ENCODE measurements around the gene NT5DC3.

NT5DC3 gene

GRCh38 chr12:103783744-103784664 lies 57.0 kb downstream of the NT5DC3 start:
- DNase-seq (ENCODE audit: low read depth): no peak

GRCh38 chr12:103782399-103782798 lies 58.6 kb downstream of the NT5DC3 start:
- DNase-seq (ENCODE audit: low read depth): no peak

- no peak for DNase-seq (ENCODE audit: low read depth)
Measured at GRCh38 chr12:103780992-103781391, 60.0 kb downstream of the NT5DC3 start.

GRCh38 chr12:103780093-103780440 lies 61.0 kb downstream of the NT5DC3 start:
- DNase-seq (ENCODE audit: low read depth): no peak

GRCh38 chr12:103779410-103780092 lies 61.5 kb downstream of the NT5DC3 start:
- no peak for DNase-seq (ENCODE audit: low read depth)

- DNase-seq (ENCODE audit: low read depth): no peak
Measured at GRCh38 chr12:103778781-103779180, 62.3 kb downstream of the NT5DC3 start.

- DNase-seq (ENCODE audit: low read depth): no peak
Measured at GRCh38 chr12:103774977-103775560, 66.0 kb downstream of the NT5DC3 start.

- DNase-seq (ENCODE audit: low read depth): no peak
Measured at GRCh38 chr12:103773109-103773910, 67.7 kb downstream of the NT5DC3 start.

- DNase-seq (ENCODE audit: low read depth): no peak
Measured at GRCh38 chr12:103772367-103773108, 68.5 kb downstream of the NT5DC3 start.

GRCh38 chr12:103771466-103771865 lies 69.6 kb downstream of the NT5DC3 start:
- no peak for DNase-seq (ENCODE audit: low read depth)

- no peak for DNase-seq (ENCODE audit: low read depth)
Measured at GRCh38 chr12:103769240-103769945, 71.6 kb downstream of the NT5DC3 start.

- DNase-seq (ENCODE audit: low read depth): no peak
Measured at GRCh38 chr12:103768467-103769123, 72.4 kb downstream of the NT5DC3 start.

- DNase-seq (ENCODE audit: low read depth): no peak
Measured at GRCh38 chr12:103766028-103766427, 75.0 kb downstream of the NT5DC3 start.

- no peak for DNase-seq (ENCODE audit: low read depth)
Measured at GRCh38 chr12:103765322-103765721, 75.7 kb downstream of the NT5DC3 start.

- DNase-seq (ENCODE audit: low read depth): no peak
Measured at GRCh38 chr12:103762473-103762872, 78.6 kb downstream of the NT5DC3 start.

GRCh38 chr12:103758310-103759089 lies 82.5 kb downstream of the NT5DC3 start:
- no peak for DNase-seq (ENCODE audit: low read depth)

GRCh38 chr12:103757248-103757647 lies 83.8 kb downstream of the NT5DC3 start:
- DNase-seq (ENCODE audit: low read depth): no peak

GRCh38 chr12:103756443-103756842 lies 84.6 kb downstream of the NT5DC3 start:
- no peak for DNase-seq (ENCODE audit: low read depth)

GRCh38 chr12:103755425-103755824 lies 85.6 kb downstream of the NT5DC3 start:
- DNase-seq (ENCODE audit: low read depth): no peak
